NCI-H510A treated with DMSO at 0.1 percent for 48 hours (cell line): ENCODE data around the gene PI4K2A.

Source experiments
- DNase-seq: peaks from one replicate; lab custom pipeline; 2025; lab: John Stamatoyannopoulos, UW

PI4K2A gene

GRCh38 chr10:97707134-97707861, 66.8 kb downstream of the PI4K2A start:
- DNase-seq: no peak

- no peak for DNase-seq
Observed at GRCh38 chr10:97708167-97708566, 67.7 kb downstream of the PI4K2A start.

DNA sequence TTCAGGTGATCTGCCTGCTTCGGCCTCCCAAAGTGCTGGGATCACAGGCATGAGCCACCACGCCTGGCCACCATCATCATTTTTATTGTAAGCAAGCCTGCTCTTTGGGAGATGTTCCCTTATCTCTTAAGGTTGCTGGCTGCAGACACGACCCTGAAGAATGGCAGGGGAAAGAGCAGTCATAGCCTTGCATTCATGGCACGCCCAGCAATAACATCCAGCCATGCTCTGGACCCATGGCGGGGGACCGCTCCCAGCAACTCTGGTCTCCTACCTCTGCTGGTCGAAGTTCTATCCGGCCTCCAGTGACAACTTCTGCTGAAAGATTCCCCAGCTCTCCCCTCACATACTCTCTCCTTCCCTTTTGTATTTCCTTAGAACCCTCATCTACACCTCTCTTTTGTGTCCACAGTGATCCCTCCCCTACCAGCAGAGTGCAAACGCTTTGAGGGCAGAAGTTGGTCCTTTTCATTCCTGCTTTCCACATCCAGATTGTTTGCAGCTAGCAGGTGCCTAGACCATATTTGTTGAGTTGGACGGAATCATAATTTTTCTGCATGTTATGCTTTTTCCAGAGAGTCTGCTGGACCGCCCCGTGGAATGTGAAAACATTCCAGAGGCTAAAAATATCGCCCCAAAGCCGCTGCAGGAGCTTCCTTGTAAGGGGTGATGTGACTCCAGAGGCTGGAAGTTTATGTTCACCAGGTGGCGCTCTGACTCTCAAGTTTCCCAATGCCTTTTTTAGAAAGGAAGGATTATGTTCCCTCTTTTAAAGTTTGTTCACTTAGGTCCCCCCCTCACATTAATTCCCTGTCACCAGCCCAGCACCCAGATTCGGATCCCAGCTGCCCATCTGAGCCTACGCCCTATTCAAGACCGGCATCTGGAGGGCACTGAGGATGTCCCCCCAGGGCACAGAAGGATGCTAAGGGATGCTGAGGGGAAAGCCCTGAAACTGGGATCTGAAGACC, 68.8 kb downstream of the PI4K2A start:
- peak; percentile 64 for DNase-seq

DNA sequence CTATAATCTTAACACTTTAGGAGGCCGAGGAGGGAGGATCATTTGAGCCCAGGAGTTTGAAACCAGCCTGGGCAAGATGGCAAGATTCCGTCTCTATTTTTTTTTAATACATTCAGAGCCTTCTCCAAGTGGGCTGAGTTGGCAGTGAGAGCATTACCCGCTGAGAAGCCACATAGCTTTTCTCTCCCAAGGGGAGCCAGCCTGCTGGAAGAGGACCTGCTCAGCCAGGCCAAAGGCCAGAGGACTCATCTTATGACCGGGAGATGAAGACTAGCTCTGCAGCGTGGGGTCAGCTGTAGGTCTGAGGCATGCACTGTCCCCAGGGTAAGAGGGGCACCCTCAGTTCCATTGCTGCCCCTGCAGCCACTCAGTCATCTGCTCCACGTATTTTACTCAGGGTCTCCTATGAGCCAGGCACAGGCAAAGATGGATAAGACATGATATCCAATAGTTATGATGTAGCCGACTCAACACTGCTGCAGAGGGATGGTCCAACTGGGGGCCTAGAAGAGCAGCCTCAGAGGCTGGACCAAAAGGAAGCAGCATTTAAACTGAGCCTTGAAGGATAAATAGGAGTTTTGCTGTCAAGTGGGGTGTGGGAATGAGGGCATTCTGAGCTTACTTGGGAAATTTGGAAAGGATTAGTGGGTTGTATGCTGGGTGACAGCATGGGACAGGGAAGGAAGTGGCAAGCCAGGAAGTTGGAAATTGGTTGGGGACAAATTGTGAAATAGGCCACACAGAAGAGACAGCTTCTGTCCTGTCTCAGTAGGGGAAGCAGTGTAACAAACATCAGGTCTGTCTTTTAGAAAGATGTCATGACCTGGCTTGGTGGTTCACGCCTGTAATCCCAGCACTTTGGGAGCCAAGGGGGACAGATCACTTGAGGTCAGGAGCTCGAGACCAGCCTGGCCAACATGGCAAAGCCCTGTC, 71.4 kb downstream of the PI4K2A start:
- DNase-seq: no peak

- DNase-seq: peak; percentile 66
Observed at GRCh38 chr10:97713339-97713825, 72.9 kb downstream of the PI4K2A start, which contains the start of gene MARVELD1. Gene MARVELD1 (plus strand): TSS chr10:97713730. CDS start chr10:97713877, 147 bp downstream.

DNA sequence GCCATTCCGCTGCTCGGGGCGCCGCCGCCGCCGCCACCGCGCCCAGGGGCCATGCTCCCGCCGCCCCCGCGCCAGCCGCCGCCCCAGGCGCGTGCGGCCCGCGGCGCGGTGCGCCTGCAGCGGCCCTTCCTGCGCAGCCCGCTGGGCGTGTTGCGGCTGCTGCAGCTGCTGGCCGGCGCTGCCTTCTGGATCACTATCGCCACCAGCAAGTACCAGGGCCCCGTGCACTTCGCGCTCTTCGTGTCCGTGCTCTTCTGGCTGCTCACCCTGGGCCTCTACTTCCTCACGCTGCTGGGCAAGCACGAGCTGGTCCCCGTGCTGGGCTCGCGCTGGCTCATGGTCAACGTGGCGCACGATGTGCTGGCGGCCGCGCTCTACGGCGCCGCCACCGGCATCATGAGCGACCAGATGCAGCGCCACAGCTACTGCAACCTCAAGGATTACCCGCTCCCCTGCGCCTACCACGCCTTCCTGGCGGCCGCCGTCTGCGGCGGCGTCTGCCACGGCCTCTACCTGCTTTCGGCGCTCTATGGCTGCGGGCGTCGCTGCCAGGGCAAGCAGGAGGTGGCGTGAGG, 73.4 kb downstream of the PI4K2A start:
- DNase-seq: peak; percentile 35

DNA sequence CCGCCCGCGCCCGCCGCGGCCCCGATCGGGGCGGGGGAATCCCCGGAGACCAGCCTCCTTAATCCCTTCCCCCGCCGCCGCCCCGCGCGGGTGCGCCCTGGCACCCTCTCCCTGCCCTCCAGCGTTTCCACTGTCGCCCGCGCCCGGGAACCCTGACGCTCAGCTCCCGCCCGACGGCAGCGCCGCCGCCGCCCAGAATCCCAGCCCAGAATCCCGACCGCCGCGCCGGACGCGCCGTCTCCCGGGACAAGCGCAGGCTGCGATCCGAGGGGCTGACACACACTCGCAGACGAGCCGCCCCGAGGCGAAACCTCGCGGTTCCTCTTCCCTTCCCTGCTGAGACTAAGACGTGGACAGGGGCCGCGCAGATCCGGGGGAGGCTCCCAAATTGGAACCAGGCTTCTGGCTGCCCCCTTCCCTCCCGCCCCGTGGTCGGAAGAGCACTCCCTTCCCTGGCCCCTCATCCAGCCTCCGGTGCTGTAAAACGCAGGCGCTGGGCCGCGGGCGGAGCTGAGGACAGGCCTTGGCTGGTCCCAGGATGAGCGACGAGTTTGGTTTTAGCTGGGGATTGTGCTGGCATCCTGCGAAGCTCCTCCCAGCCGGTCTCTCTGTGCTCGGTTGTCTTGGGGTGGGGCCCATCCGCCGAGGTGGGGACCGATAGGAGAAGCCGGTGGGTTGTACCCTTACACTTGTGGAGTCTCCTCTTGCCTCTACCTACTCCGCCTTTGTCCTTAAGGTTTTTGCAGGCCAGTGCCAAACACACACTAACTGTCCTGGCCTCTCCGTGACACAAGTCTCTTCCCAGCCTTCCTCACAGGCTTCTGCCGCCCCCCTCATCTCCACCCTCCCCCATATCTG, 74.2 kb downstream of the PI4K2A start:
- DNase-seq: no peak

GRCh38 chr10:97715259-97715874, 74.9 kb downstream of the PI4K2A start:
- no peak for DNase-seq

DNA sequence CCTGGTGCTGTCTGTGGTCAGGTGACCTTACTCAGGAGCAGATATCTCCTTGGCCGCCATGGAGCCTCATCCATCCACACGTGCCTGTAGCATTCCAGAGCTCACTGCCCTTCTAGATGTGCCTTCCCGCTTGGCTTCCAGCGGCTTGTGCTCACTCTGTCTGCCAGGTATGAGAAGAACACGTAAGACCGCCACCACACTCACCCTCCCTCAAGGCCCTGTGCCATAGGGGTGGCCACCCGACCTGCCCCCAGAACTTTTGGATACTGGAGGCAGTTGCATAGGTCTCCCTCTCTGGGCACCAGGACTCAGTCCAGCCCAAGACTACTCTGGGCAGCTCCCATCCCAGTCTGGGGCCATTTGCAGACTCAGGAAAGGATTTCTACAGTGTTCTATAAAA, 77.2 kb downstream of the PI4K2A start:
- DNase-seq: no peak

GRCh38 chr10:97718178-97718577, 77.7 kb downstream of the PI4K2A start:
- no peak for DNase-seq

DNA sequence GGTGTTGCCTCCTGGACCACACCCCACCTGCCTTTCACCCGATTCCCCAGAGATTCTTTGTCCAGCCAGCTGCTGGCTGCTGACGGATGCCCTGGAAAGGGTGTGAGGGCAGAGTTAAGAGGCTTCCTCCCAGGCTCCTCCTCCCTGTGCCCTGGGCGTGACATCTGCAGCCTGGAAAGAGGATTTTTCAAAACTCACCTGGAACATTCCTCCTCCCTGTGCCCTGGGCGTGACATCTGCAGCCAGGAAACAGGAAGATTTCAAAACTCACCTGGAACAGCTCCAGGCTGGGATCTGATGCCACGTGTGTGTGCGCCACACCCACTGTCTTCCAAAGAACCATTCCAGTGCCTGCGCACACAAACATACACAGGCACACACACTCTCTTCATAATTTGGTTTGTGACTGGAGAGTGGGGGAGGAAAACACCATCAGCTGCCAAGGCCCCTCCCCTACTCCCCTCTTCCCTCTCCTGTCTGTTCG, 78.2 kb downstream of the PI4K2A start:
- peak; percentile 92 for DNase-seq

- DNase-seq: no peak
Observed at GRCh38 chr10:97719602-97720001, 79.1 kb downstream of the PI4K2A start.

DNA sequence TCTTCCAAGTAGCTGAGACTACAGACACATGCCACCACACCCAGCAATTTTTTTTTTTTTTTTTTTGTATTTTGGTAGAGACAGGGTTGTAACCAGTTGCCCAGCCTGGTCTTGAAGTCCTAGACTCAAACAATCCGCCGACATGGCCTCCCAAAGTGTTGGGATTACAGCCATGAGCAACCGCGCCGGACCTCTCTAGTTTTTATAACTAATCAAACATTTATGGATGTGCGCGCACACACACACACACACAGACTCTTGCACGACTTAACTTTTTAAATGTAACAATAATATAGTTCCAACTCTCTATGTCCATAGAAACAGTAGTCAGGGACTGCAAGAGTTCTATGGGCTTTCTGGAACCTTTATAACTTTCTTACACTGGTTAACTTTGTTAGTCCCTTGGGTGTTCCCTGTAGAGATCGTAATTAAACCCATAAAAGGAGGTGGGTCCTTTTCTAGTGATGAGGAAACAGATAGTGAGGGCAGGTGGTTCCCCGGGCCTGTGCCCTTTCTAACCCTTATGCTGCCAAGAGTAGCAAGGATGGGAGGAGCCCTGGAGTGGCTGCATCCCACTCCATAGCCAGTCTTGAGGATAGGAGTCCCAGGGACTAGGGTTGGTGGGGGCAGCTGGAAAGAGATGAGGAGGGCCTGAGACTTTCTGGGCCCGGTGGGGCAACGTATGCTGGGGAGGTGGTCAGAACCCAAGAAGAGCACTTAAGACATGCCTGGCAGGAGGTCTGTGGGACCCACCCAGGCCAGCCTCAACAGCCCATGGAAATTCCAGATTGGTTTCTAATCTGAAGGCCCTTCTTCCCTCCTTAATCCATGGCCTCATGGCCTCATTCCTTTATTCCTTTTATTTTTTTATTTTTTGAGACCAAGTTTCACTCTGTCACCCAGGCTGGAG, 81.7 kb downstream of the PI4K2A start:
- no peak for DNase-seq

DNA sequence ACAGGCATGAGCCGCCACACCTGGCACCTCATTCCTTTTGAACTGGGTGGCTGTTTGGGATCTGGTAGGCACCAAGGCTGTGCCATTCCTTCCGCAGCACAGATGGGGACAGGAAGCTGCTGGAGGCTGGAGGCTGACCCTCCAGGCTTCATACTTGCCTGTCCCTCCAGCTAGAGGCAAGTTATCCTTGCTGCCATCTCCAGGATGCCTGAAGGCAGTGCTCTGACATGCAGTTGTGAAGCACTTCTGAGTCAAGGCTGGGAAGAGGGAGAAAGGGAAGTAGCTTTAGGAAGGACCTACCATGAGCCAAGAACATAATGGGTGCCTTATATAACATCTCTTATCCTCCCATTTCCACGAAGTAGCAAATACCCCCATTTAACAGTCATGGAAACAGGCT, 82.5 kb downstream of the PI4K2A start:
- DNase-seq: no peak

DNA sequence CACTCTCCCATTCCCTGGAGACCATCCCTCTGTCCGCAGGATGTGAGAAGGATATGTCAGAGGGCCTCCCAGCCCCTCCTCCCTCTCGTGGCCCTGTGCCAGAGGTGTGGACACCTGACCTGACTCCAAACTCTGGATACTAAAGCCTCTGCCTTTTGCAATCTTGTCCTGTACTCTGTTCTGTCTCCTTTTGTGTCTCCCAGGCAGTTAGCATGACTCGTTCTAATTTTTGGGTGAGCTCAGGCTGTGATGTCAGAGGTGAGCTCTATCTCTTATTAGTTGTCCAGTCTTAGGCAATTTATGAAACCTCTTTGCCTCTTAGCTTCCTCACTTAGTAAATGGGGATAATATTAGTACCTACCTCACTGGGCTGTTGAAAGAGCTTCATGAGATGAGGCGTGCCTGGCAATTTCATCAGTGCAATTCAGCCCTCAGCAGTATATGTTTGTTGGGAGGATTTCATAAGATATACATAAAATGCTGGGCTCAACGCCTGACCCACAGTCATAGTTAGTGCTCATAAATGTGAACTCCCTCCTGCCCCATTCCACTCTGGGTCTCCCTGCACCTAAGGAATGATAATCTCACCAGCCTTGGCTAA, 84.0 kb downstream of the PI4K2A start:
- no peak for DNase-seq
